OCI-M1 (cell line): ENCODE measurements around the gene TENM4.
A peak's percentile ranks its signal among the peaks of the same experiment; 100 is the strongest.

ENCODE experiments used
- DNase-seq: peaks from one replicate; lab custom pipeline; 2025; lab: John Stamatoyannopoulos, UW

TENM4 gene

DNA sequence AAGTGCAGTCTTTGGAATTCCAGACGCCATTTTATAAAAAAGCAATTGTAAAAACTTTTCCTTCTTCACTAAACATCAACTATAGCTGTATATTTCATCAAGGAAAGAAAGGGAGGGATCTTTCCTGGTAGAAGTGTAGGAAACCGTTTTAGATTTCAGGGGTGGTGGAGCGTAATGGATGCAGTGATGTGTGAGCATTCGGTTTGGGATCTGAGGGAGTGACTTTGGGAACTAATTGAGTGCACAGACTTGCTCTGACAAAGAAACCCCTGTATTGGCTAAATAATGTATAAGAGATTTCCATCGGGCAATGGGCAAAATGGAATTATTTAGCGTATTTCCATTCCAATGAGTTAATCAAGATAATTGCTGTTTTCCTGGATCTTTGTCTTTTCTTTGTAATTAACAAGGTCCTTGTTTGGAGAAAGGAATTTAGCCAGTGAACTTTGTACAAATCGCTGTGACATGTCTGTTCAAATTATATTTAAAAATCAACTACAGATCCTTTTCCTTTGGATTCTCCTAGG lies 741.2 kb downstream of the TENM4 start:
- no peak for DNase-seq

DNA sequence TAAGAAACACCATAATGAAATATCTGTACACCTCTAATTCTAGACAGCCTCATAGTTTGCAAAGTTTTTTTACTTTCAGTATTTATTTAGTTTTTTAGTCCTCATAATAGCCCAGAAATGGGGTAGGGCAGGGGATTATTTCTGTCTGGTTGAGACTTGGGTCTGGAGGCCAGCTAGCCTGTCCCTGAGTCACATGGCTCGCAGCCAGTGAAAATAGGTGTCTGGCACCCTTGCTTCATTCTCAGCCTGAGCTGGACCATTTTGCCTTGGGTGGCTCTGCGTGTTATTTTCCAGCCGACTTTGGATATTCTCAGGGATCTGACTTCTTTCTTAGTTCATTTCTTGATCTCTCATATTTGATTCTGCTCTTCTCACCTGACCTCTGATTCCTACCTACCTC lies 742.2 kb downstream of the TENM4 start:
- no peak for DNase-seq

DNA sequence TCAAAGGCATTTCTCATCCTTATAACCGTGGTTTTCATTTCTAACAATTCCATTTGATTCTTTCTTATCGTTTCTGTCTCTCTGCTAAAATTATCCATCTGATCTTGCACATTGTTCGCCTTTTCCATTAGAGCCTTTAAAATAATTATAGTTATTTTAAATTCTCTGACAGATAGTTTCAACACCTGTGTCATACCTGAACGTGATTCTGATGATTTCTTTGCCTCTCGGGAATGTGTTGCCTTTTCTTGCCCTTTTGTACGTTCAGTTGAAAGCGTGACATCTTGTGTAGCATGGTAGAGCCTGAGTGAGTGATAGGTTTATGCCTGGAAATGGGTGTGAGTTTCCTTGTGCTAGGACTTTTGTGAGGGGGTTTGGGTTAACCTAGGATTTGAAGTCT lies 744.7 kb downstream of the TENM4 start:
- DNase-seq = no peak

DNA sequence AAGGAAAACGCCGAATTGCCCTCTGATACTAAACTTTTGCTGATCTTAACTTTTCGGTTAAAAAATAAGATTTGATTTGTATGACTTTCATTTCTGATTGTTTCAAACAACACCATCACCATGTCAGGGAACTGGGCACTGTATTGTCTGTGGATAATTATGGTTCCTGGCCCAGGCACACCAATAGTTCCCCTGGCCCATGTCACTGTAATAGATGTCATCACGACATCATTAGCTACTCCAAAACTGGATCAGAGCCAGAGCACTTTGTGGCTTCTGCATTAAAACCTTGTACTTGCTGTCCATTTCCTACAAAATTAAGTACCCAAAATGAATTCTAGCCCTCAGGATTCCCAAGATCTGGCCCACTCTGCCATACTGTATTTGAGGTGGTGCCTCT lies 746.7 kb downstream of the TENM4 start:
- DNase-seq = no peak

DNA sequence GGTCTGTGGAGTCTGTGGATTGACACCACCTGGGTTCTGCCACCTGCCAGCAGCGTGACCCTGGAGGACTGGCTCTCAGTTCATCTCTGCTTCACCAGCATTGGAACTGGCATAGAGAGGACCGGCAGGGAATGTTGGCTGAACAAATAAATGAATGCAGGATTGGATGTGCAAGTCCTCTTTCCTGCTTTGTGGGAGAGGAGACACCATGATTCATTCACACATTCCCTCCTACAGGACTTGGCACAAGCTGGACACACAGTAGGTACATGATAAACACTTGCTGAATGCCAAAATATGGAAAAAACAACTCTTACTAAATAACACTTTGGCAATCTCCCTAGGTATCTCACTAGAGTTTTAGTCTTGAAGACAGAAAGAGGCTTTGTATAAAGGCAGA lies 749.6 kb downstream of the TENM4 start:
- no peak for DNase-seq

DNA sequence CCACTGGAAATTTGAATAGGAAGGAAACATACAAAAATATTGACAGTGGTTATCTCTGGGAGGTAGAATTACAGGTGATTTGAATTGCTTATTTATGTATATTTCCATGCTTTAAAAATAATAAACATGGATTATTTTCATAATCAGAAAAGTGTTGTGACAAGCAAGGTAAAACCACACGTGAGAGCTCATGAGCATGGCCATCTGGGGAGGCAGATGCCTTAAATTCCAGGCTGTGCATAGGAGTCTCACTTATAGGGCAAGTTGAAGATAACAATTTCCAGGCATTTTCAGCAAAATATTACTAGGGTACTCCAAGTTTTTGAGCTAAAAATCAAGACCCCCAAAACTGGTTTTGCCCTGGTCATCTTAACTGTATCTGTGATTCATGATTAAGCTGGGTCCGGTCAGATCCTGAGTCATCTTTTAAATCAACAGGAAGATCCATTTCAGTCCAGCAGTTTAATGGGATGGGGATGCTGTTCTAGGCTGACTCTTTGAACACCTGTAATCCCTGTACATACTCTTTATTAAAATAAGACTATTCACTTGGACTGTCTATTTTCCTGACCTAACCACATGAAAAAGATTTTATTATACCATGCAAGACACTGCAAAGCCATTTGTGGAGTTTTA lies 750.4 kb downstream of the TENM4 start:
- DNase-seq = no peak

DNA sequence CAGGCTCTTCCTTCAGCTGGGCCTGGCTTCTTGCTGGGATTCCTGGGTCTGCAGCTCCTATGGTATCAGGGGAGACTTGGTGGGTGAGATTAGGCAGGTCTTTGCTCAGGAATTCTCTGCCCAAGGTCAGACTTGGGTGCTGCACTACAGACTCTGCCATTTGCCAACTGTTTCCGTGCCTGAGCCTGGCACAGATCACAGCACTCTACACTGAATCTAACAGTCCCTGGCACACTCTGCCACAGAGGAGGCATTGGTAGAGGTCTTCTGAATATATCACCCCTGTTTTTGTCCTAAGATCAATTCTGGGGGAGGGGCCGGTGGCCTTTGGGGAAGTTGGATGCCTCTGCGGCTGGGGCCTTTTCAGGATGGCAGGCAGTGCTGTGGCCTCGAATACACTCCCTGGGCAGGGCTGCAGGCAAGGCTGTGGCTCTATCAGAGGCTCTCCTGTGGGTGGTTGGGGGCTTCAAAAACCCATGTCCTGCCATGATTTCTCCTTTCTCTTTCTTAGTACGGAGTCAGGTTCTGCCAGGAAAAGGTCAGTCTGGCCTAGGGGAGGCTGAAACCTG lies 751.2 kb downstream of the TENM4 start:
- DNase-seq = no peak

DNA sequence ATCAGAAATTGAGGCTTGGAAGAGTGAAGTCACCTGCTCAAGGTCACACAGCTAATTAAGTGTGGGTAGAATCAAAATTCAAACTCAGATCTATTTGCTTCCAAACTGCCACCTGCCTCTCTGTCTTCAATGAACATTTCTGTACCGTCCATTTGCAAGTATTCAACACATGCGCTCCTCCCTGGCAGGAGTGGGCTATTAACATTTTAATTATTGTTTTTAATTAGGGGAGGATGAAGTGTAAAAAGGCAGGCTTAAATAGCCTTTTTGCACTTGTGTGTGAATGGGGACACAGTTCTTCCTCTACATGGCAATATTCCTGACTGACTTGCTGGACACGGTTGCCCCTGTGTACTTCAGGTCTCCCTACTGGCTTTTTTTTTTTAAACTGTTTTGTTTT lies 751.7 kb downstream of the TENM4 start:
- DNase-seq = no peak

DNA sequence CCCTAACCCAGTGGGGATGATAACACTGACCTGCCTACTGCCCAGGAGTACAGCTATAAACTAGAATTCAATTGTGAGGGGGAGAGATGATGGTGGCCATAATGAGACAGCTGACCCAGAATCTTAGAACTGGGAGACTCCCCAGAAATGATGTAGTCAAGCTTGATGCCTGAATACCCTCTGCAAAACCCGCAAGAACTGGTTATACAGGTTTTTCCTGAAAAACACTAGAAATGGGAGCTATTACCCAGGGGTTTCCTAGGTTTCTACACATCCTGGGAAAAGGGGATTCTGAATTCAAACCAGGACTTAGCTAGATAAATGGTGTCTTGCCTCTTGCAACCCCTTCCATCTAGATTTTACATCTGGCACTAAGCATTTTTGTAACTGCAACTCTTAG lies 752.4 kb downstream of the TENM4 start:
- no peak for DNase-seq

DNA sequence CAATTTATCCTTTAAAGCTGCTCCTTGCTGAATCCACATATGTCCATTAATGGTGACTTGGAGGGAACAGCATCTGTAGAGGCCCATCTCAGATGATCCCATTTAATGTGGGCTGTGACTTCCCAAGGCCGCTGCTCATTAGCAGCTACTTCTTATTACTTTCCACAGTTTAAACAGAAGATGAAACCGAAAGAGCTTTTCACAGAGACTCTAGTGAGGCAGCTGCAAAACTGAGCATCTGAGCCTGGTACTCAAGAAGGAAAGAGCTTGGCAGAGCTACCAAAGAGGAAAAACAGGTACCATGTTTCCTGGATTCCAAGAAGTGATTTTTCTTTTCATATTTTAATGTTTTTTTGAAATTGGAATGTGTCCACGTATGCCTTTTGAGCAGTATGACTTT lies 755.7 kb downstream of the TENM4 start:
- peak; percentile 59 for DNase-seq

DNA sequence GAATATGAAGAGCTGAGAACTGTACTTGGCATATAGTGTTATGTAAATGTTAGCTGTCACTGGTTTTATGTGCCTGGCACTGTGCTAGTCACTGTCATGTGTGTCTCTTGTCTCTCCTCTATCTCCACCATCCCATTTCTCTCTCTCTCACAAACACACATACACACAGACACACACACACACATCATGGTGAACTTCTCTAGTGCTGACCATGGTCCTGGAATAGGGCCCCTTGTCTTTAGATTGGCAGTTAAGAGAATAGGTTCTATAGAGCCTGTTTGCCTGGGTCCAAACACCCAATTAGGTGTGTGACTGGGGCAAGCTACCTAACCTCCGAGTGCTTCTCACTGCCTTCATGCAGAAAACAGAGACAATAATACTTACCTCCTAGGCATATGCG lies 756.5 kb downstream of the TENM4 start:
- peak; percentile 52 for DNase-seq

DNA sequence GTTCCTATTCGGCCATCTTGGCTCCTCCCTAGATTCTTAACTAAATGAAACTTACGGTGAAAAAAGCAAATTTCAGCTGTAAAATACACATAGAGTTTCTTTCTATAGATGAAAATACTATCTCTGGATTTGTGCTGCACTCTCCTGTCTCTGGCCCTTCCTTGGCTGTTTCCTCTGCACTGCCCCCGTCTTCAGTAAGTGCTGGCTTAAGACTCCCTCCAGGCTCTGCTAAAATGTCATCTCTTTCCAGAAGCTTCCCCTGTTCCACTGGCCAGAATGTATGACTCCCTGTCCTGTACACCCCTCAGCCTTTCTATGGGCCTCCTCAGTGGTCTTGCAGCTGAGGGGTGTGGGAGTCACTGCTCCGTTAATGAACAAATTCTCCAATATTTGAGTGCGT lies 757.1 kb downstream of the TENM4 start:
- DNase-seq = no peak

DNA sequence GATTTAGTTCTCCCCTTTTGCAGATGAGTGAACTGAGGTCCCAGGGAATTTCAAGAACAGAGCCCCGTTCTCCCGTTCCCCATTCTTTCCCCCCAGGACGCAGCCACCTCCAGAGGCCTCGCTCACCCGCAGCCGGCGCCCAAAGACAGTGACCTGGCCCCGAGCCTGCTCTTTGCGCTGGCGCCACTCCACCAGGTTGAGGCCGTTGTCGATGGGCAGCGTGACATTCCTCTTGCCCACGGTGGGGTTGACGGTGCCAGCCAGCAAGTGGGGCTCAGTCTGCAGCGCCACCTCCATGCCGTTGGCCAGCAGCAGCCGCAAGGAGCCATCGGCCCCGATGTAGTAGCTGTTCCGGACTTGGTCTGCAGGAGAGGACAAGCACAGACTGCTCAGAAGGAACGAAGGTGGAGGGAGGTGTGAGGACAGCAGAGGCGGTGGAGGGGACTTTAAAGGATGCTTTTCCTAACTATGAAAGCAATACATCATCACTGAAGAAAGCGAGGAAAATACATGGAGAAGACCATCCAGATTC lies 764.7 kb downstream of the TENM4 start:
- no peak for DNase-seq

DNA sequence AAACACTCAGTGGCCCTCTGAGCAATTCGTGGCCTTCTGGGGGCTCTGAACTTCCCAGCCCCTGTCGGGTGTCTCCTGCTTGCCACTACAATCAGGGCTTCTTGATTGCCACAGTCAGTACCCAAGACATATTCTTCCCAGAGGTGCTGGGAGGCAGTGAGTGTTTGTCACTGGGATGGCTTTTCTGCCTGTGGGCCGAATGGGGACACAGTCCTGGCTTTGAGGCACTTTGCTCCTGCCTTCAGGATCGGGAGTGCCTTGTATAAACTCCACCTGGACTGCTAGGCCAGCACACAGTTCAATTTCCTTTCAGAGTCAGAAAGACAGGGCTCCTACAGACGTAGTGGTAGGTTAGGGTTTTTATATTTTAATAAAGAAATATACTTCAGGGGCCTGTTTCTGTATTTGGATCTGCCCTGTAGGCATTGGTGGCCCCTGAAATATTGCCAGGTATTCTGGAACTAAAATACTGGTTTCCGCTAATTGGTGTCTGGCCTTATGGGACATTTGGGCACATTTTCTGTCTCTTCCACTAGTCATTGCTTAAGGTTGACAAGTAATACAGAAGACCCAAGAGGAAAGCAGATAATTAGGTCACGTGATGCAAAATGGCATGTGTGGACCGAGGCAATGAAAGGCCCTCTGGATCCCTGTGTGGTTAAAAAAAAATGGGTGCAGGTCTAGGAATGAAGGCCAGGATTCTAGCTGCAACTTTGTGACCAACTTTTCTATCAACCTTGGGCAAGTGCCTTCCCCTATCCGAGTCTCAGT lies 767.8 kb downstream of the TENM4 start:
- no peak for DNase-seq

DNA sequence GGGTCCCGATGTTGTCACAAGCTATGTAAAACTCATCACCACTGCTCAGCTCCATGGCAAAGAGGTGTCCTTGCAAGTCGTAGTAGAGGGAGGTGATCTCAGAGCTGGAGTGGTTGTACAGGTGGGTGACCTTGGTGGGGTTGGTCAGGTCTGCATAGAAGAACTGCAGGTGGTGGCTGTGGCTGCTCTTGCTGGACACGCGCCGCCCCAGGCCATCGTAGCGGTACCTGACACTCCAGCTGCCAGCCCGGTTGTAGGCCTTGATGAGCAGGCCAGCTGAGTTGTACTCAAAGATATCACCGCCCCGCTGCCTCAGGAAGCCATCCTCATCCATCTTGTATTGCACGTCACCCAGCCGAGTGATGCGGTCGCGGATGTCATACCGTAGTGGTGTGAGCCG lies 771.6 kb downstream of the TENM4 start:
- no peak for DNase-seq

DNA sequence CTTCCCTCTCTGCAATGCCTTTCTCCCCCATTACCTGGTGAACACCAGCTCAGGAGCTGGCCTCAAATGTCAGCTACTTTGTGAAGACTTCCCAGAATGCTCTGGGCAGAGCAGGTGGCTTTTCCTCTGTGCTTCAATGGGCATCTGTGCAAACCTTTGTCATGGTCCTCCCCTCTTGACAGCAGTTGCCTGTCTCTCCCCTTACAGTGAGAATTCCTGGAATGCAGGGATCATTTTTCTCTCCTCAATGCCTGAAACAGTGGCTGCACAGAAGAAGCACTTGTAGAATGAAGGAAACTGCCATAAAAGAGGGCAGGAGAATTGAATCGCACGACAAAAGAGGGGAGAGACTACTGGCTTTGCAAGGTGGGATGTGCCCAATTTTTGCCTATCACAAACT lies 773.4 kb downstream of the TENM4 start:
- DNase-seq = no peak

DNA sequence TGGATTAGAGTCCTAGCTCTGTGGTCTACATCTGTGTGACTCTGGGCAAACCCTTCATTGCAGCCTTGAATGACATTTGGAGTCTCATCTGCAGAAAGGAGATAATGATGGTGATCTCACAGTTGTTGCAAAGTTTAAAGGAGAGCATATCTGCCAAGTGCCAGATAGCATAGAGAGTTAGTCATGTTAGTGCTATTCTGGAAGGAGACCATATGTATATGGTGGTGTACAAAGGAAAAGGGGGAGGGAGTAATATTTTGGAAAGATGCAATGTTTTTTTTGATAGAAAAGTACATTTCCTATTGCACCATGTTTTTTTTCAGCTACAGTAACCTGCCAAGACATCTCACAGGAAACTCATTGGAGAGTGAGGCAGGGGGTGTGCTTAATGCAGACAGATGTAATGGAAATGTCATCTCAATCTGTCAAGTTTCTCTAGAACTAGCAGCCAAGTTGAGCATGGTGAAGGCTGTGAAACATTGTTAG lies 774.1 kb downstream of the TENM4 start:
- DNase-seq = peak; percentile 96

DNA sequence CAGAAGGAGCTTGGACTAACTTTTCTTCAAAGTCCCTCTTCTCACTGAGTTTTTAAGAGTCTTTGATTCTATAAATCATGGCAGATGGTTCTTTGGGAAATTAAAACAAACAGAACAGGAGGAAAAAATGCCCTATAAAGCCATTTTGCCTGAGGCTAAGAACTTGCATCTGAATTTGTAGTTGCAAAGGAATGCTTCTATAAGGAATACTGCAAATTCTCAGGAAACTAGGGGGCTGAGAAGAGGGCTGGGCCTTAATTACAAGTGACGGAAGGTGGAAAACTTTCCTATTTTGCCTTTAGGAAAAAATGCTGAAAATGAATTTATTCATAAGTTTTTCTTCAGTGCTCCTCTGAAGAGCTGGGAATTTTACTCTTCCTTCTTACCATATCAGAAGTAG lies 776.2 kb downstream of the TENM4 start:
- no peak for DNase-seq

DNA sequence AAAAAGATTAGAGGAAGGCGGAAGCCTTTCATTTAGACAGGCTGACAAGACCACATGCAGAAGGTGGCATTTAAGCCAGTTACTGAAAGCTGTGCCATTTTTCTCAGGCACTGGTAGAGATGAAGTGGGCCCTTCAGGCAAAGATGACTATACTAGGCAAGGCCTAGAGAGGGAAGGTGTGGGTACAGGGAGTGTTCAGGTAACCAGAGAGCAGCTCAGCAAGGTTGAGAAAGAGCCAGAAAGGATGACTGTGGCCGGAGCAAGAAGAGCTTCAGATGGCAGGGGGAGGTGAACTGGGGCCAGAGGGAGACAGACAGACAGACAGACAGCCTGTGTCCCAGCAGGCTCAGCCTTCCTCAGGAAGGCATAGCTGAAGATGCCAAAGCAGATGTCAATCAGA lies 778.0 kb downstream of the TENM4 start:
- DNase-seq = no peak

DNA sequence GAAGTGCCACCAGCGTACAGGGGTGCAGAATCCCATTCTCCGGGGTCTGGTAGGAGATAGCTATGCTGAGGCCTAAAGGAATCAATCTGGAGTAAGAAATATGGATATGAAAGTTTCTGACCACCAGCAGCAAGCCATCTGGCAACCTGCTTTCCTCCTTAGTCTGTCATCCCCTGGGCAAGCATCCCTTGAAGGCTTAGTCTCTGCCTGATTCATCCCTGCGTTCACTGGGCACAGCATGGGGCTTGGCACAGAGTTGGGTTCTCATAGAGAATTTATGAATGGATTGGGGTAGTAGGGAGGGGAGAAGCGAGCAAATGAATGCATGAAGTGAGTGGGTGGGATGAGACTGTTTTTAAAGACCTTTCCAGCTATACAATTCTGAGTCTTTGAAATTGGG lies 780.4 kb downstream of the TENM4 start:
- DNase-seq = no peak

DNA sequence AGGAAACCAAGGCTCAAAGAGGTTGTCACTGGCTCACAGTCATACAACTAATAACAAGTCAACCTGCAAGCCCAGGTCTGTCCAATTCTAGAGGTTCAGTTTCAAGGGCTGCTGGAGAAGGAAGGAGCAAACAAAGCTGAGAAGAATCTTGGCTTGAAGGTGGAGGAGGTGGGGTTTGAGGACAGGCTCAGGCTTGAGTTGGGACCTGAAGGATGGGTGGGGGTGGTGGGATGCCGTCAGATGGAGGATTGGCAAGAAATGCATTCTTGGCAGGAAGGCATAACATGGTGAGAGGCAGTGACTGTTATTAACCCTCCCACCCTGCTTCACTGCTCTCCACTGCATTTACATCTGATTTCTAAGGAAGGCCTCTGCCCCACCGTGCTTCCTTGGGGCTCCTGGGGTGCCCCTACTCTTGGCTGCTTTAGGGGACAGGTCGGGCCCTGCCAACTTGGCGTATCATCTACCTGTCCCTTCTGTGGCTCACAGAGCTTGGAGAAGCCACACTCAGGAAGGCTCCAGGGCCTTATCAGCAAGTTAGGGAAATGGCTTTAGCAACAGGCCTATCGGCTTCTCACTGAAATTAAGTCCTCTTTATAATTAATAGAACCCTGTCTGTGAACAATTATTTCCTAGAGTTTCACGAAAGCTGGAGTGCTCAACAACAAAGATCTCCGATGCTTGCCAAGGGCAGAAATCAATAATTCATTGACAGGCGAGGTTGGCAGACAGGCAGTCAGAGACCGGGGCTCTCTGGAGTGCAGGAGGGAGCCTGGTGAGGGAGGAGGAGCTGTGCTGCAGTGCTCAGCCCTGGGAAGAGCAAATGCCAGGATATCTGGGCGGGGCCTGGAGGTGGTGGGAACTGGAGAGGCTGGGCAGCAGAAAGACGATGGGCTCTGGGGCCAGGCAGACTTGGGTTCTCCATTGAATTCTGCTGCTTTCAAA lies 781.2 kb downstream of the TENM4 start:
- no peak for DNase-seq
